ENCODE data around the gene POU2AF1.

GRCh38 chr11:111370270-111370901 lies 8.7 kb downstream of the POU2AF1 start:
- TF ChIP-seq EZH2 (IDR thresholded peaks at IDR 0.05; ENCODE audit: low read length): no peak
- TF ChIP-seq, protein P1, sequence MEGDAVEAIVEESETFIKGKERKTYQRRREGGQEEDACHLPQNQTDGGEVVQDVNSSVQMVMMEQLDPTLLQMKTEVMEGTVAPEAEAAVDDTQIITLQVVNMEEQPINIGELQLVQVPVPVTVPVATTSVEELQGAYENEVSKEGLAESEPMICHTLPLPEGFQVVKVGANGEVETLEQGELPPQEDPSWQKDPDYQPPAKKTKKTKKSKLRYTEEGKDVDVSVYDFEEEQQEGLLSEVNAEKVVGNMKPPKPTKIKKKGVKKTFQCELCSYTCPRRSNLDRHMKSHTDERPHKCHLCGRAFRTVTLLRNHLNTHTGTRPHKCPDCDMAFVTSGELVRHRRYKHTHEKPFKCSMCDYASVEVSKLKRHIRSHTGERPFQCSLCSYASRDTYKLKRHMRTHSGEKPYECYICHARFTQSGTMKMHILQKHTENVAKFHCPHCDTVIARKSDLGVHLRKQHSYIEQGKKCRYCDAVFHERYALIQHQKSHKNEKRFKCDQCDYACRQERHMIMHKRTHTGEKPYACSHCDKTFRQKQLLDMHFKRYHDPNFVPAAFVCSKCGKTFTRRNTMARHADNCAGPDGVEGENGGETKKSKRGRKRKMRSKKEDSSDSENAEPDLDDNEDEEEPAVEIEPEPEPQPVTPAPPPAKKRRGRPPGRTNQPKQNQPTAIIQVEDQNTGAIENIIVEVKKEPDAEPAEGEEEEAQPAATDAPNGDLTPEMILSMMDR (optimal IDR thresholded peaks at IDR 0.05 in 1 of 3, IDR thresholded peaks at IDR 0.05 in 1 of 3, conservative IDR thresholded peaks at IDR 0.05 in 1 of 3; ENCODE audit: extremely low read depth in 1 of 3, insufficient read depth in 2 of 3, low read length in 3 of 3): no peak

Data from keratinocyte (primary cell).